Fibroblast of peridontal ligament (primary cell): ENCODE data around the gene TRIP10.
"Not testable (repeated sequence)": the region's sequence is repeated elsewhere in the genome, so short reads cannot be mapped to it uniquely, and the experiment has no call there.

Experiments
- DNase-seq: peaks from one replicate; pipeline ENCODE4 v3.0.0-alpha.2; 2010; ENCODE audit errors: extremely low read depth

The TRIP10 gene

GRCh38 chr19:6794686-6795431 lies 55.4 kb downstream of the TRIP10 start:
- no peak for DNase-seq

- DNase-seq = no peak
These were observed 56.8 kb downstream of the TRIP10 start for GRCh38 chr19:6796278-6796677.

- DNase-seq = no peak
These were observed 58.2 kb downstream of the TRIP10 start for GRCh38 chr19:6797646-6798045.

GRCh38 chr19:6800160-6800790 lies 60.8 kb downstream of the TRIP10 start:
- not testable (repeated sequence) for DNase-seq

GRCh38 chr19:6800991-6801484 lies 61.6 kb downstream of the TRIP10 start:
- no peak for DNase-seq
